Caco-2 (cell line): ENCODE data around the gene ZNF225. TPM values are rescaled to one million over a fixed set of nuclear protein-coding genes. Genes with fewer than 3 reads are reported as not detected.

Experiments
- Bru-seq: library from RNA; stranded (reverse); fragments of 400-500 nt; gene quantifications from one replicate; lab custom pipeline; 2021; lab: Mats Ljungman, UMichigan
- BruChase-seq, 2 experiments: library from RNA; stranded (reverse); fragments of 400-500 nt; gene quantifications; one replicate each; lab custom pipeline; 2021; lab: Mats Ljungman, UMichigan
- BruUV-seq: library from RNA; stranded (reverse); fragments of 400-500 nt; replicated peaks from 2 replicates; lab custom pipeline; 2021; lab: Mats Ljungman, UMichigan
- CTCF ChIA-PET: fragments of 300-600 bp; sonication (Branson Sonifier 250); formaldehyde crosslinking; loops from one replicate; lab custom pipeline; 2022; ENCODE audit warnings: antibody characterized with exemption; lab: Charles Lee
- POLR2A ChIA-PET: fragments of 300-600 bp; sonication (Branson Sonifier 250); formaldehyde crosslinking; loops from one replicate; lab custom pipeline; 2022; ENCODE audit warnings: antibody characterized with exemption; lab: Charles Lee
- DNase-seq, 2 experiments: peaks; one replicate each; pipeline versions ENCODE4 v3.0.0 to v3.0.0-alpha.2; 2020 to 2022
- H3K27me3 ChIP-seq: replicated peaks from 2 replicates; pipeline ENCODE4 v1.6.0; 2011; ENCODE audit warnings: low read length; ENCODE audit not compliant: control insufficient read depth, insufficient read depth
- H3K36me3 ChIP-seq: 2 replicates; pipeline ENCODE4 v1.5.1; 2011; ENCODE audit warnings: low read length; ENCODE audit not compliant: control insufficient read depth, insufficient read depth
- H3K4me1 ChIP-seq: fragments of 250-450 bp; sonication (Bioruptor Pico); 2 replicates; pipeline ENCODE4 v1.5.1; 2020; ENCODE audit warnings: mild to moderate bottlenecking
- H3K4me3 ChIP-seq: 2 replicates; pipeline ENCODE4 v1.5.1; 2011; ENCODE audit warnings: low read depth, mild to moderate bottlenecking, control low read depth, low read length
- H3K9me3 ChIP-seq: fragments of 250-450 bp; sonication (Bioruptor Pico); 2 replicates; pipeline ENCODE4 v1.5.1; 2020; ENCODE audit warnings: mild to moderate bottlenecking, moderate library complexity
- H3K27ac Mint-ChIP-seq: one replicate; pipeline ENCODE4 v1.8.0; 2022; ENCODE audit warnings: mixed read lengths; ENCODE audit not compliant: unreplicated experiment
- H3K27me3 Mint-ChIP-seq: one replicate; pipeline ENCODE4 v1.8.0; 2022; ENCODE audit warnings: mixed read lengths; ENCODE audit not compliant: insufficient read depth, unreplicated experiment
- H3K36me3 Mint-ChIP-seq: one replicate; pipeline ENCODE4 v1.8.0; 2022; ENCODE audit warnings: mild to moderate bottlenecking, mixed read lengths; ENCODE audit not compliant: insufficient read depth, unreplicated experiment
- H3K4me1 Mint-ChIP-seq: one replicate; pipeline ENCODE4 v1.8.0; 2022; ENCODE audit warnings: low read depth, mixed read lengths; ENCODE audit not compliant: unreplicated experiment
- H3K4me3 Mint-ChIP-seq: one replicate; pipeline ENCODE4 v1.8.0; 2022; ENCODE audit warnings: mild to moderate bottlenecking, moderate library complexity, mixed read lengths; ENCODE audit not compliant: unreplicated experiment
- H3K9me3 Mint-ChIP-seq: one replicate; pipeline ENCODE4 v1.8.0; 2022; ENCODE audit warnings: mixed read lengths; ENCODE audit not compliant: unreplicated experiment
- CTCF ChIP-seq, 2 experiments: fragments of 200-600 bp in 1 of 2; IDR thresholded peaks; 1 replicate in 1 of 2; 2 replicates in 1 of 2; pipeline versions ENCODE4 v1.5.1 to v1.8.0; 2011 to 2022; ENCODE audit warnings: antibody characterized with exemption in 1 of 2, control low read depth in 1 of 2, inconsistent platforms in 1 of 2, low read depth in 1 of 2, low read length in 1 of 2, mild to moderate bottlenecking in 1 of 2, moderate library complexity in 1 of 2; ENCODE audit not compliant: insufficient read depth in 1 of 2, severe bottlenecking in 1 of 2, unreplicated experiment in 1 of 2
- intact Hi-C: fragments of 100-400 bp; cut with micrococcal nuclease; formaldehyde crosslinking; loops from one replicate; pipeline ENCODE4 v1.10.0; 2022; ENCODE audit not compliant: unreplicated experiment
- long read RNA-seq: library from polyadenylated mRNA; stranded (forward); transcript quantifications from one replicate; pipeline ENCODE4 v2.0.0, GENCODE V29; 2022
- total RNA-seq: library from RNA; stranded (reverse); gene quantifications from 2 replicates; pipeline ENCODE4 v1.2.3, GENCODE V29; 2022

The ZNF225 gene
- total RNA-seq (4.3 and 4.8 TPM in 2 replicates), Bru-seq, nascent RNA (percentile 64 among the genes with signal in this experiment), BruChase-seq, experiment 1, labeled RNA remaining after a 2-hour chase (percentile 67 among the genes with signal in this experiment), BruChase-seq, experiment 2, labeled RNA remaining after a 6-hour chase (percentile 53 among the genes with signal in this experiment)
- long read RNA-seq, full-length matches to known transcripts = 4 of 5 reads
- long read RNA-seq, partial matches to known transcripts = 0 of 5 reads
- long read RNA-seq, other reads (novel, unspliced or antisense) = 1 of 5 reads

- CTCF ChIA-PET = interaction anchor here (0.6 kb wide), 1 partner anchor 46 kb away, joined by 3 read pairs; no protein-coding TSS in a partner anchor
- Mint-ChIP-seq H3K4me1 (peaks cover 7% of the 10 kb centered on the region), H3K27me3 (no peaks in the 10 kb centered on the region), H3K27ac (peak within 1 kb of the TSS; percentile 75), H3K36me3 (peaks cover 9% of the 10 kb centered on the region), H3K9me3 (peaks cover 2% of the 10 kb centered on the region), H3K4me3 (peak within 1 kb of the TSS; percentile 91)
- intact Hi-C loops = loop anchor here (1.0 to 10.0 kb wide), 12 partner anchors 19 to 387 kb away; partner anchors contain the start of genes ZNF155, ZNF180, ZNF224 and ZNF227
- no peaks in the 10 kb centered on the region for H3K27me3 ChIP-seq
- H3K4me3 ChIP-seq = peak within 1 kb of the TSS; percentile 88
- POLR2A ChIA-PET = interaction anchor here (0.6 to 1.0 kb wide), 3 partner anchors 52 to 732 kb away, joined by 3 to 7 read pairs (median 3); partner anchors contain the start of gene ZNF226
- no peaks in the 10 kb centered on the region for H3K4me1 ChIP-seq
- TF ChIP-seq CTCF (IDR thresholded peaks at IDR 0.05; ENCODE audit: insufficient read depth in 1 of 2, low read depth in 1 of 2, low read length in 1 of 2, severe bottlenecking in 1 of 2, unreplicated experiment in 1 of 2) = no peak
- BruUV-seq = no TSS peak
- no peaks in the 10 kb centered on the region for H3K9me3 ChIP-seq
- DNase-seq = peak; percentile 96 to 98
- no peaks in the 10 kb centered on the region for H3K36me3 ChIP-seq
Observed at GRCh38 chr19:44113138-44113783, at the start of gene ZNF225. Gene ZNF225, plus strand, starts transcription at chr19:44113399. Its CDS starts 2,429 bp downstream, at chr19:44115828.

- H3K4me3 ChIP-seq = no peak overlapping the region
- Mint-ChIP-seq H3K4me1 (peaks cover 2% of the 10 kb centered on the region), H3K9me3 (peaks cover 34% of the 10 kb centered on the region), H3K27ac (no peak overlapping the region), H3K27me3 (no peaks in the 10 kb centered on the region), H3K4me3 (no peak overlapping the region), H3K36me3 (peaks cover 49% of the 10 kb centered on the region)
- intact Hi-C loops = no loop called here
- peaks cover 15% of the 10 kb centered on the region for H3K9me3 ChIP-seq
- H3K36me3 ChIP-seq = peaks cover 8% of the 10 kb centered on the region
- CTCF ChIA-PET = no interaction called here
- H3K4me1 ChIP-seq = no peaks in the 10 kb centered on the region
- no peak for DNase-seq
- no TSS peak for BruUV-seq
- no peaks in the 10 kb centered on the region for H3K27me3 ChIP-seq
- POLR2A ChIA-PET = no interaction called here
- no peak for TF ChIP-seq CTCF (IDR thresholded peaks at IDR 0.05; ENCODE audit: insufficient read depth in 1 of 2, low read depth in 1 of 2, low read length in 1 of 2, severe bottlenecking in 1 of 2, unreplicated experiment in 1 of 2)
Observed at GRCh38 chr19:44066305-44066704, 46.9 kb upstream of the ZNF225 start.

GRCh38 chr19:44069415-44069814, 43.8 kb upstream of the ZNF225 start:
- Histone ChIP-seq H3K9me3 (peaks cover 15% of the 10 kb centered on the region), H3K4me1 (peaks cover 3% of the 10 kb centered on the region; the same call in 1 of the 2 replicates), H3K36me3 (peaks cover 7% of the 10 kb centered on the region), H3K27me3 (no peaks in the 10 kb centered on the region), H3K4me3 (no peak overlapping the region)
- Mint-ChIP-seq H3K27ac (no peak overlapping the region), H3K27me3 (no peaks in the 10 kb centered on the region), H3K4me3 (no peak overlapping the region), H3K36me3 (peaks cover 41% of the 10 kb centered on the region), H3K9me3 (peaks cover 41% of the 10 kb centered on the region), H3K4me1 (peaks cover 14% of the 10 kb centered on the region)
- no TSS peak for BruUV-seq
- no peak for TF ChIP-seq CTCF (IDR thresholded peaks at IDR 0.05; ENCODE audit: insufficient read depth in 1 of 2, low read depth in 1 of 2, low read length in 1 of 2, severe bottlenecking in 1 of 2, unreplicated experiment in 1 of 2)
- no peak for DNase-seq
- ChIA-PET CTCF (interaction anchor here (0.7 kb wide), 1 partner anchor 26 kb away, joined by 3 read pairs; no protein-coding TSS in a partner anchor), POLR2A (no interaction called here)
- intact Hi-C loops = no loop called here
